ENCODE results near the gene XYLT2.
"Not testable (repeated sequence)": the region's sequence is repeated elsewhere in the genome, so short reads cannot be mapped to it uniquely, and the experiment has no call there.

The XYLT2 gene

DNA sequence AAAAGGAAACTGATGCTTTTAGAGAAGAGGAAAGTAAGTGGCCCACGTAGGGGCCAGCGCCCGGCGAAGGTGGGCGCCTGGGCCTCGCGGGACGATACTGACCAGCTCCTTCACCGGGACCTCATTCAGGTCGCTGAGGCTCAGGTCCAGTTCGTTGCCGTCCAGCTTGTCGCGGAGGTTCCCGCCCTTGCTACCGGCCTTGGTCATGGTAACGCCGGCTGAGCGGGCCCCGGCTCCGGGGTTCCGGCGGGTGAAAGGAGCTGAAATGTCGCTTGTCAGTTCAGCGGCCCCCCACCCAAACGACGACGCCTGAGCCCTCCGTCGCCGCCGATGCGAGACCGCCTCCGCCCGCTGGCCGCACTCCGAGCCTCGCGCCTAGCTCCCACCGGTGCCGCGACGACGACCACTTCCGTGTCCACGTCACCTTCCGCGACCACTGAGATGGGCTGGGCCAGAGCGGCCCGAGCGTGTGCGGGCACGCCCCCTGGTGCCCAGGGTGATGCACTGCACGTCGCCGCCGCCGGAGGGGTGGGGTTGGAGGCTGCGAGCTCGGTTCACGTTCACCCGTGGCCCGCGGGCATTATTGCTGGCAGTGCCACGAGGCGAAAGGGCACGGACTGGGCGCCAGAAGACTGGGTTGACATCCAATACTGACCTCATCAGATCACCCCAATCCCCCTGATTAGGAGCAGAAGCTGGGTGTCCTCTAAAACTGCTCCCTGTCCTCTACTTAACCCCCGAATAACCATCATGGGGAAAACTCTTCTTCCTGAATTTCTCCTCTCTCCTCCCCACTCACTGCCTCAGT, 51.4 kb downstream of the XYLT2 start, which contains the start of gene LRRC59:
Gene LRRC59, minus strand, starts transcription at position 413 of the 808 bp plus-strand sequence. Its CDS starts 206 bp downstream, at position 207.
- DNase-seq, result peak; percentile 58

DNA sequence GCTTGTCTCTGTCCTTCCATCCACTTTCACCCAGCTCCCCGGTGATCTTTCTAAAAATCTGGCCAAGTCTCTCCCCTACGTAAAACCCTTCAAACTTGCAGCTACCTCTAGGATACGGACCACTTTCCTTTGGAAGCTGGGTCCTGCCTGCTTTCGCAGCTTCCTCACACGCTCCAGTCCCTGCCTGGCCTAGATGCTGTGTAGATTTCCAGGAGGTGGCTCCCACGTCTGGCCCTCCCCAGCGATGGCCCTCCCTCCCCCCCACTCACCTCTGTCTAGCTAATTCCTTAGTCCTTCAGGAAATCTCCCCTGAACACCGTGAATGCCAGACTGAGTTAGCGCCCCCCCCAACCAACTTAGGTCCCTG, 52.0 kb downstream of the XYLT2 start:
- no peak for DNase-seq

DNA sequence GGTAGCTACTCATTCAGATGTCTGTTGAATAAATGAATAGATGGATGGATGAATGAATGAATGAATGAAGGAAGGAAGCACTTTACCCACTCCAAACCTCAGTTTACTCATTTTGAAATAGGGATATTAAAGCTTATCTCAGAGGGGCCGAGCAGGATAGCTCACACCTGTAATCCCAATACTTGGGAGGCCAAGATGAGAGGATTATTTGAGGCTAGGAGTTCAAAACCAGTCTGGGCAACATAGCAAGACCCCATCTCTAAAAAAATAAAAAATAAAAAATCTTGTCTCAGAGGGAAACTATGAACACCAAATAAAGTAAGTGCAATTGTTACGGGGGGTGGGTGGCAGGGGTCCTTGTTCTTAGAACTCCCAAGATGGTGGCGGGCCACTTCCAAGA, 52.7 kb downstream of the XYLT2 start:
- not testable (repeated sequence) for DNase-seq

DNA sequence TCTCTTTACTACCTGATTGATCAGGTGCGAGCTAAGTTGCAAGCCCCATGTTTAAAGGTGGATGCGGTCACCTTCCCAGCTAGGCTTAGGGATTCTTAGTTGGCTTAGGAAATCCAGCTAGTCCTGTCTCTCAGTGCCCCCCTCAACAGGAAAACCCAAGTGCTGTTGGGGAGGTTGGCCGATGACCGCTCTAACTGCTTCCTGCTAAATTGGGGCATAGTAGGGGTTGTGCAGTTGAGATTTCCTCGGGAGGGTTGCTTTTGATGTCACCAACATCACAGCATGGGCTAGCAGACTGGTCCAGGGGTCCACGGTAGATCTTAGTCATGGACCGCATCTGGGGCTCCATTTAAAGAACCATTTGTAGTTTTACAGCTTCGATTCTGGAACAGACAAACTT, 53.7 kb downstream of the XYLT2 start:
- DNase-seq, result not testable (repeated sequence)

DNA sequence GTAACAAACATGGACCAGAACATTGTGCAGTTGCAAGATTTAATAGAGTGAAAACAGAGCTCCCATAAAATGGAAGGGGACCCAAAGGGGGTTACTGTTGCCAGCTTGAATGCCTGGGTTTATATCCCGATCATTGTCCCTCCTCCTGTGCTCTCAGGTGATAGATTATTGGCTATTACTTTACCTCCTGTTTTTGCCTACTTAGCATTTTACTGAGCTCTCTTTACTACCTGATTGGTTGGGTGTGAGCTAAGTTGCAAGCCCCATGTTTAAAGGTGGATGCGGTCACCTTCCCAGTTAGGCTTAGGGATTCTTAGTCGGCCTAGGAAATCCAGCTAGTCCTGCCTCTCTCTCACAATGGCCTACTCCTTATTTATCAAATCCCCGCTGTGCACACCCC, 59.4 kb downstream of the XYLT2 start:
- DNase-seq, result not testable (repeated sequence)

DNA sequence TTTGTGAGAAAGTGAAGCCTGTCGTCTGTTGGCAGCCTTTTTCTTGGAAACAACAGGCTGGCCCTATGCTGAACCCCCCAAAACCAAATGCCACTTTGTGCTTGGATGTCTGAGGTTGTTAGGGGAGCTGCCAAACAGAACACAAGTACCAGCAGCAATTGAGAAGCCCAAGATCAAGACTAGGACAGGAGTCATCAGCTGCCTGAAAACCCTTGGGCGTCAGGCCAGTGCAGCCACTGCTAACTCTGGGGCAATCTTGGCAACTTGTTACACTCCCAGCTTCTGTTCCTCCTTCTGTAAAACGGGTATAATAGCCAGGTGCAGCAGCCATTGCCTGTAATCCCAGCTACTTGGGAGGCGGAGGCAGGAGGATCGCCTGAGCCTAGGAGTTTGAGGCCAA, 60.7 kb downstream of the XYLT2 start:
- no peak for DNase-seq

DNA sequence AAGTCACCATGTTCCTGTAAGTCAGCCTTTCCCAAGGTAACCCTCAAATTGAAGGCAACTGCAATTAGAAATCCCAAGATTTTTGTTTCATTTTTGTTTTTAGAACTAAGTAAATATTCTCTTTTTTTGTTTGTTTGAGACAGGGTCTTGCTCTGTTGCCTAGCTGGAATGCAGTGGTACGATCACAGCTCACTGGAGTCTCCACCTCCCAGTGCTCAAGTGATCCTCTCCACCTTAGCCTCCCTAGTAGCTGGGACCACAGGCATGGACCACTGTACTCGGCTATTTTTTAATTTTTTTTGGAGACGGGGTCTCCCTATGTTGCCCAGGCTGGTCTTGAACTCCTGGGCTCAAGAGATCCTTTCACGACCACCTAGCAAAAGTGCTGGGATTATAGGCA, 62.0 kb downstream of the XYLT2 start:
- no peak for DNase-seq

Data from KG1 (cell line).